ENCODE data around the gene RGS11.
A peak's percentile ranks its signal among the peaks of the same experiment; 100 is the strongest.
"Not testable (repeated sequence)": the region's sequence is repeated elsewhere in the genome, so short reads cannot be mapped to it uniquely, and the experiment has no call there.

RGS11 gene

GRCh38 chr16:263182-263774 lies 12.5 kb downstream of the RGS11 start:
- DNase-seq (ENCODE audit: low read depth in 2 of 2), result no peak

DNA sequence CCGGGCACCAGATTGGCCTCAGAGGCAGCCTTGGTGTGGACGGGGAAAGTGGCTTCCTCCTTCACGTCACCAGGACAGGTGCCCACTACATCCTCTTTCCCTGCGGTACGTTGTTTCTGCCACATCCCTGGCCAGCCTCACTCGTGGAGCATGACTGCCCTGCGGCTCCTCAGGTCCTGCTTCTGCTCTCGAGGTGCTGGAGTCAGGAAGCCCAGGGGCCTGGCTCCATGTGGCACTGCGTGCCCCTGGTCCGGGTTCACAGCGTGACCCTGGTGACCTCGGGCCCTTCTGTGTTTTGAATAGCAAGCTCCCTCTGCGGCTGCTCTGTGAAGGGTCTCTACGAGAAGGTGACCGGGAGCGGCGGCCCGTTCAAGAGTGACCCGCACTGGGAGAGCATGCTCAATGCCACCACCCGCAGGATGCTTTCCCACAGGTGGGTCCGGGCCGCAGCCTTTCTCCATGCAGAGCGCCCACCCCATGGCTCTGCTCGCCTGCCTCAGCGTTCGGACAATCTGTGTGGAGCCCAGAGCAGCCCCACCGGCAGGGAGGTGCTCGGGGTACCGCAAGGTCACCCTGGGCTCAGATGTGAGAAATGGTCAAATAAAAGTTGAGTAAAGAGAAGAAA lies 13.5 kb downstream of the RGS11 start:
- no peak for DNase-seq (ENCODE audit: low read depth in 2 of 2)

DNA sequence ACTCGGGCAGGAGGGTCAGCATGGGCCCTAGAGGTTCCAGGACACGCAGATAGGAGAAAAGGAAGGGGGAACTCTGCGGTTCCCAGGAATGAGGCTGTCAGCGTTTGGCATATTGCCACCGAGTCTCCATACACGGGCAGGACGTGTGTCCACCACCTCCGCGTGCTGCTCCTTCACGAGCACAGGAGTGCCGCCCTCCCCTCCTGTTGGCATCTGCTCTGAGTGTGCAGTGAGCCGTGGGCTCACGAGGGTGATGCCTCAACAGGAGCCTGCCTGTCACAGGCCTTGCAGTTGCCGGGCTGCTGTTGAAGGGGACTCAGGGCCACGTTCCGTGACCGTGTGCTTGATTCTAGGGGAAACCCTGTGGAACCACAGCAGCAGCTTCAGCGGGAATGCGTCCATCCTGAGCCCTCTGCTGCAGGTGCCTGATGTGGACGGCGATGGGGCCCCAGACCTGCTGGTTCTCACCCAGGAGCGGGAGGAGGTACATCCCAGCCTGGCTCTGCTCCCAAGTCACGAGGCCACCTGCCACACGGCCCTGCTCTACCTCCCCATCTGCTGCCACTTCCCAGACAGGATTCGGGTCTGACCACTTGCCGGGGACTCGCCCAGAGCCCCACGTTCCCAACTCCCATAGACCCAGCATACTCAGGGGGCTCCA lies 14.6 kb downstream of the RGS11 start:
- no peak for DNase-seq (ENCODE audit: low read depth in 2 of 2)

GRCh38 chr16:260326-260725 lies 15.4 kb downstream of the RGS11 start:
- no peak for DNase-seq (ENCODE audit: low read depth in 2 of 2)

- no peak for DNase-seq (ENCODE audit: low read depth in 2 of 2)
These were observed 15.9 kb downstream of the RGS11 start for GRCh38 chr16:259814-260253.

- DNase-seq (ENCODE audit: low read depth in 2 of 2), result no peak
These were observed 16.5 kb downstream of the RGS11 start for GRCh38 chr16:259226-259625.

- DNase-seq (ENCODE audit: low read depth in 2 of 2), result not testable (repeated sequence)
These were observed 17.7 kb downstream of the RGS11 start for GRCh38 chr16:258091-258490.

- DNase-seq (ENCODE audit: low read depth in 2 of 2), result no peak
These were observed 20.6 kb downstream of the RGS11 start for GRCh38 chr16:255183-255582.

GRCh38 chr16:254461-254860 lies 21.3 kb downstream of the RGS11 start:
- DNase-seq (ENCODE audit: low read depth in 2 of 2), result no peak

DNA sequence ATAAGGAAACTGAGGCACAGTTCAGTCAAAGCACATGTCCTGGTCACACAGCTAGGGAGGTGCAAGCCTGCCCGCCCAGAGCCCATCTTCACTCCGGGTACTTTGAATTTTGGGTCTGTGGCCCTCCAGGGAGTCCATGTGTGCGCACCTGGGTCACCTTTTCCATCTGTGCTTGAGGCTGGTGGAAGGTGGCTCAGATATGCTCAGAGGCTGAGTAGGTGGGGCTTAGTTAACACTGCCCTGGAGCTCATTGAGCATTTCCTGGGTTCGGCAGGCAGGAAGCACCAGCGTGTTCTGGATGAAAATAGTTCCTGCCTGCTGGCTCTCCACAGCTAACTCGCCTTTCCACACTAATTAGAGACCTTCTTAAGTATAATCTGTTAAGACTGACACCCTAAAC lies 21.9 kb downstream of the RGS11 start:
- no peak for DNase-seq (ENCODE audit: low read depth in 2 of 2)

DNA sequence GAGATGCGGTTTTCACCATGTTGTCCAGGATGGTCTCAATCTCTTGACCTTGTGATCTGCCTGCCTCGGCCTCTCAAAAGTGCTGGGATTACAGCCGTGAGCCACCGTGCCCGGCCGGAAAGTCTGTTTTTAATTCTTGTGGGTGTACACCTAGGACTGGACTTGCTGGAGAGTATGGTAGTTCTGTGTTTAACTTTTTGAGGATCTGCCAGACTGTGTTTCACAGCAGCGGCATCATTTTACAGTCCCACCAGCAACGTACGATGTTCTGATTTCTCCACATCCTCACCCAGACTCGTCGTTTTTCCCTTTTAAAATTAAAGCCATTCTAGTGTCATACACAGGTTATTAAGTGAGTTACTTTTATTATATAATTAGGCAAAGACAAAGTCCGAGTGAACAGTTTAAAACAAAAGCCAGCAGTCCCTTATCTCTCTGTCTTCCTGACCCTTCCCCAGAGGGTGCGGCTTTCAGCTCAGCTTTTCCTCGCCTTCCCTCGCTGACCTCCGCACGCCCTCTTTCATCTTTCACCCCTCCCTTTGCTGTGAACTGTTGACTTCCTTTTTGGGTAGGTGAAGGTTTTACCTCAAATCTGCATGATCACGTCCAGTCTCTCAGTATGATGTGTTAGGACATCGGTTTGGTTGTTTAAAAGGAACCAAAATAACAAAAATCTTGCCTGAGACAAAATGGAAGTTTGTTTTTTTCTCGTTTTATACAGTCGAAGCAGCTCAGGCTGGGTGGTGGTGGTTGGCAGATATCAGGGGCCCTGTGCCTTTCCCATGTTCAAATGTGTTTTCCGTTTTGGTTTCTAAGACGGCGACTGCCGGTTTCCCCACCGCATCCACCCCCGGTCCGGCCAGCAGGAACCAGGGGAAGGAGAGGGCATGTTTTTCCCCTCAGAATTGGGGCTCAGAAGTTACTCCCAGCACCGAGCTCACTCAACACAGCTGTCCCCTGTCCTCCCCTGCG lies 23.1 kb downstream of the RGS11 start:
- DNase-seq (ENCODE audit: low read depth in 2 of 2), result peak in 1 of 2 donors; percentile 13

DNA sequence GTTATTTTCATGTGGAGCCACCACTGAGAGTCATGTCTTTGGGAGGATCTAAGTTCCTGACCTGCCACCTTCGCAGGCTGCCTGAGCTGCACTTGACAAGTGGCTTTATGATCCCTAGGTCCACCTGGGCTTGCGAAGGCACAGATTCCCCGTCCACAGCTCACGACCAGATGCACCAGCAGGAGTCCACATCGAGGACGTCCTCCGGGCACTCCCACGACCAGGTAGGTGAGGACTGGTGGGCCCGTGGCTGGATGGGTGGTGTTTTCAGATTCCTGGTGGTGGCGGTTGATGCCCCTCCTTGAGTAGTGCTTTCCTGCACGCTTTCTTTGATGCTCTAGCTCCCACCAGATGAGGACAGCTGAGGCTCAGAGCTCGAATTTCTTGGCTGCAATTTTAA lies 26.3 kb downstream of the RGS11 start:
- no peak for DNase-seq (ENCODE audit: low read depth in 2 of 2)

DNA sequence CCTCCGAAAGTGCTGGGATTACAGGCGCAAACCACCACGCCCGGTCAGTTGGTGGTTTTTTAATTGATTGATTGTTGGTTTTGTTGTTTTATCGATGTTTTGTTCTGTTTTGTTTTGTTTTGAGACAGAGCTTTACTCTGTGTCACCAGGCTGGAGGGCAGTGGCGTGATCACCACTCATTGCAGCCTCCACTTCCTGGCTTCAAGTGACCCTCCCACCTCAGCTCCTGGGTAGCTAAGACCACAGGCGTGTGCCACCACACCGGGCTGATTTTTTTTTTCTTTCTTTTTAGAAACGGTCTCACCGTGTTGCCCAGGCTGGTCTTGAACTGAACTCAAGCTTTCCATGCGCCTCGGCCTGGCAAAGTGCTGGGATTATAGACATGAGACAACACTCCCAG lies 28.7 kb downstream of the RGS11 start:
- no peak for DNase-seq (ENCODE audit: low read depth in 2 of 2)

GRCh38 chr16:245105-245504 lies 30.6 kb downstream of the RGS11 start:
- DNase-seq (ENCODE audit: low read depth in 2 of 2), result no peak

DNA sequence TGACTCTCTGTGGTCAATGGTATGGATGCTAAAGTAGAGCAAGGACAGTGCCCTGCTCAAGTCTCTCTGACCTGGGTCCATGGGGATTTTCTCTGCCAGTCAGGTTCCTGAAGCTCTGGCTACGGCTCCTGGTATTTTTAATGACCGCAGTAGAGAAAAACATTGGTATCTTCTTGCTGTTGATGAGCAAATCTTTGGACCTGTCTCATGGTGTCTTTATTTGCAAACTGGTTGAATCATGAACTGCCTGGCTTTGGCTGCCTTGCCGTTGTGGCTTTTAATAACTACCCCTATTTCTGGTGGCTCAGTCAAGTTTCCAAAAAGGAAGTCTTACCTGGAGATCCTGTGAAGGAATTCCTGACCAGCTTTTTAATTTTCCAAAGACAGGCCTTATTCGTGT lies 32.4 kb downstream of the RGS11 start:
- DNase-seq (ENCODE audit: low read depth in 2 of 2), result no peak

- DNase-seq (ENCODE audit: low read depth in 2 of 2), result no peak
These were observed 33.5 kb downstream of the RGS11 start for GRCh38 chr16:242281-242680.

- no peak for DNase-seq (ENCODE audit: low read depth in 2 of 2)
These were observed 35.2 kb downstream of the RGS11 start for GRCh38 chr16:240559-240958.

- DNase-seq (ENCODE audit: low read depth in 2 of 2), result no peak
These were observed 35.8 kb downstream of the RGS11 start for GRCh38 chr16:239948-240277.

- DNase-seq (ENCODE audit: low read depth in 2 of 2), result peak; percentile 90 to 91
These were observed 41.1 kb downstream of the RGS11 start, which contains the start of gene FAM234A for GRCh38 chr16:234468-235305. TSS of gene FAM234A (plus strand) at chr16:234821. CDS start at chr16:254414, 19,593 bp downstream.

DNA sequence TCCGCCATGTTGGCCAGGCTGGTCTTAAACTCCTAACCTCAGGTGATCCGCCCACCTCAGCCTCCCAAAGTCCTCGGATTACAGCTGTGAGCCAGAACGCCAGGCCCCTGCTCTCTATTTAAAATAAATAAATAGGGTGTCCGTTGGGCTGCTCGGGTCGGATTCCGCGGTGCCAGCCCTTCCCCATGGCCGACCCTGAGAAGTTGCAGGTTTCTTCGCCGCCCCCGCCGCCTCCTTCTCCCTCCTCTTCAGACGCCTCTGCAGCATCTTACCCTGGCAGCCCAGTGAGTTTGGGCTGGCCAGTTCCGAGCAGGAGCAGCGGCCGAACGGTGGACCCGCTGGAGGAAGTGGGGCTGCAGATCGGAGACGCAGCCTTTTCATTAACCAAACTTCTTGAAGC lies 44.8 kb downstream of the RGS11 start:
- DNase-seq (ENCODE audit: low read depth in 2 of 2), result no peak

DNA sequence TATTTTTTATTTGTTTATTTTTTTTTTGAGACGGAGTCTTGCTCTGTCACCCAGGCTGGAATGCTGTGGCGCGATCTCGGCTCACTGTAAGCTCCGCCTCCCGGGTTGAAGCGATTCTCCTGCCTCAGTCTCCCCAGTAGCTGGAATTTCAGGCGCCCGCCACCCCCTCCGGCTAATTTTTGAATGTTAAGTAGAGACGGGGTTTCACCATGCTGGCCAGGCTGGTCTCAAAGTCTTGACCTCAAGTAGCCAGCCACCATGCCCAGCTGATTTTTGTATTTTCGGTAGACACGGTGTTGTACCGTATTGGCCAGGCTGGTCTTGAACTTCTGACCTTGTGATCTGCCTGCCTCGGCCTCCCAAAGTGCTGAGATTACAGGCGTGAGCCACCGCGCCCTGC lies 45.4 kb downstream of the RGS11 start:
- DNase-seq (ENCODE audit: low read depth in 2 of 2), result not testable (repeated sequence)
